Measurements from ENCODE around the gene UGDH. TPM values are rescaled to one million over a fixed set of nuclear protein-coding genes. Genes with fewer than 3 reads are reported as not detected.

The UGDH gene
- total and polyA plus RNA-seq, 2 of the 13 experiments (the other 11 are each of a cell fraction or from before 2014, with no cell fraction given), result 99.0 to 384 TPM

GRCh38 chr4:39458505-39459300 lies 68.5 kb downstream of the UGDH start, which contains the start of the genes LIAS and RPL9 (continued):
- TF ChIP-seq ZNF567 (CRISPR knock-in tag; IDR thresholded peaks at IDR 0.05; ENCODE audit: borderline replicate concordance), result peak; percentile 6; the same call in 1 of the 2 replicates
- TF ChIP-seq KLF9 (CRISPR knock-in tag; IDR thresholded peaks at IDR 0.05; ENCODE audit: low read depth), result no peak
- TF ChIP-seq SATB2 (CRISPR knock-in tag; IDR thresholded peaks at IDR 0.05), result peak; percentile 93
- TF ChIP-seq ZNF530 (CRISPR knock-in tag; IDR thresholded peaks at IDR 0.05; ENCODE audit: low read depth), result no peak; the same call in 1 of the 2 replicates
- TF ChIP-seq ZNF33B (CRISPR knock-in tag; IDR thresholded peaks at IDR 0.05), result peak; percentile 70; the same call in 1 of the 2 replicates
- no peak for TF ChIP-seq STAT5B (CRISPR knock-in tag; IDR thresholded peaks at IDR 0.05)
- peak; percentile 96 for TF ChIP-seq ZFY (CRISPR knock-in tag; IDR thresholded peaks at IDR 0.05)
- TF ChIP-seq USF2 (IDR thresholded peaks at IDR 0.05; ENCODE audit: low read depth, low read length), result no peak
- TF ChIP-seq USF2 (CRISPR knock-in tag; IDR thresholded peaks at IDR 0.05; ENCODE audit: borderline replicate concordance), result peak; percentile 22; the same call in 1 of the 2 replicates
- no peak for TF ChIP-seq RARA (CRISPR knock-in tag; IDR thresholded peaks at IDR 0.05)
- no peak for TF ChIP-seq KDM4B (CRISPR knock-in tag; IDR thresholded peaks at IDR 0.05)
- peak; percentile 27; the same call in 1 of the 2 replicates for TF ChIP-seq TIGD3 (CRISPR knock-in tag; IDR thresholded peaks at IDR 0.05; ENCODE audit: borderline replicate concordance)
- peak; percentile 86 for TF ChIP-seq RBFOX2 (IDR thresholded peaks at IDR 0.05; ENCODE audit: low read depth, low read length)
- peak; percentile 89; the same call in 1 of the 2 replicates for TF ChIP-seq POLR2AphosphoS2 (IDR thresholded peaks at IDR 0.05; ENCODE audit: low read depth, low read length)
- no peak for TF ChIP-seq MATR3 (CRISPR knock-in tag; IDR thresholded peaks at IDR 0.05)
- no peak; the same call in 1 of the 2 replicates for TF ChIP-seq ZNF12 (CRISPR knock-in tag; IDR thresholded peaks at IDR 0.05)
- TF ChIP-seq SNAI1 (CRISPR knock-in tag; IDR thresholded peaks at IDR 0.05; ENCODE audit: borderline replicate concordance), result peak; percentile 87; the same call in 1 of the 2 replicates
- TF ChIP-seq ZBTB42 (CRISPR knock-in tag; IDR thresholded peaks at IDR 0.05), result peak; percentile 60; the same call in 1 of the 2 replicates
- TF ChIP-seq ERF (CRISPR knock-in tag; IDR thresholded peaks at IDR 0.05), result peak; percentile 88
- peak; percentile 89 for TF ChIP-seq REPIN1 (CRISPR knock-in tag; IDR thresholded peaks at IDR 0.05; ENCODE audit: borderline replicate concordance, low read depth)
- no peak for TF ChIP-seq NFIC (IDR thresholded peaks at IDR 0.05; ENCODE audit: low read length)
- no peak for TF ChIP-seq ZBTB39 (CRISPR knock-in tag; IDR thresholded peaks at IDR 0.05)
- no peak for TF ChIP-seq ZNF672 (CRISPR knock-in tag; IDR thresholded peaks at IDR 0.05)
- TF ChIP-seq DDIT3 (CRISPR knock-in tag; IDR thresholded peaks at IDR 0.05), result no peak
- peak; percentile 20; the same call in 1 of the 2 replicates for TF ChIP-seq ZNF616 (CRISPR knock-in tag; IDR thresholded peaks at IDR 0.05; ENCODE audit: low read depth)
